GM10266 (cell line): Measurements from ENCODE around the gene PMPCB.

Experiments used
- DNase-seq: peaks from one replicate; pipeline ENCODE4 v3.0.0; 2012; ENCODE audit errors: extremely low spot score
- CTCF ChIP-seq: IDR thresholded peaks from 2 replicates; pipeline ENCODE4 v1.5.1; 2012; ENCODE audit warnings: mild to moderate bottlenecking, low read depth; ENCODE audit not compliant: control insufficient read depth, insufficient read depth; ENCODE audit errors: missing control alignments

Gene PMPCB

DNA sequence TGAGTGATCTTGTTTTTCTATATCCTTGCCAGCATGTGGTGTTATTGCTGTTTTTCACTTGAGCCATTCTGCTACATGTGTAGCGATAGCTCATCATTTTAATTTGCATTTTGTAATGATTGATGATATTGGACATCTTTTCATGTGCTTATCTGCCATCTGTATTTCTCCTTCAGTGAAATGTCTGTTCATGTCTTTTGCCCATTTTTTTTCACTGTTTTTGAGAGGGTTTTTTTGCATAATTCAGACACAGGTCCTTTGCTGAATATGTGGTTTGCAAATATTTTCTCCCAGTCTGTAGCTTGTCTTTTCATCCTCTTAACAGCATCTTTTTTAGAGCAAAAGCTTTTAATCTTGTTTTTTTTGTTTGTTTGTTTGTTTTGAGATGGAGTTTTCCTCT is 3.7 kb upstream of the PMPCB start:
- TF ChIP-seq CTCF, result no peak
- DNase-seq, result no peak

DNA sequence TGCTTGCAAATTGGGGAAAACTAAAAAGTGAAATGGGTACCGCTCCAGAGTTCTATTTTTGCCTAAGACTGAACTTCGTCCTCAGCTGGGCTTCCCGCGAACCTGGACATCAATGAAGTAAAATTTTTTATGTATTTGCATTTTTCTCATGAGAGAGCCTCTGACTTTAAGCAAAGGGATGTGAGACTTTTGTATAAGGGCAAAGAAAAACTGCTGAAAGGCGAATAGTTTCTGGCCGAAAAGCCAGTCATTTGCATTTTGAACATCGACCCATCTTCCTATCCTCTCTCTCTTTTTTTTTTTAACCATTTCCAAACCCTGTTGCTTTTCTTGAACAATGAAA is 573 bp downstream of the PMPCB start:
- no peak for DNase-seq
- no peak for TF ChIP-seq CTCF

GRCh38 chr7:103299660-103300059 is 2.4 kb downstream of the PMPCB start:
- no peak for DNase-seq
- no peak for TF ChIP-seq CTCF

- no peak for TF ChIP-seq CTCF
Measured at GRCh38 chr7:103301441-103301840, 4.2 kb downstream of the PMPCB start.

GRCh38 chr7:103307503-103308231 is 10.4 kb downstream of the PMPCB start:
- DNase-seq, result no peak
- no peak for TF ChIP-seq CTCF

More at GRCh38 chr7:103301441-103301840, 4.2 kb downstream of the PMPCB start:
- no peak for DNase-seq

DNA sequence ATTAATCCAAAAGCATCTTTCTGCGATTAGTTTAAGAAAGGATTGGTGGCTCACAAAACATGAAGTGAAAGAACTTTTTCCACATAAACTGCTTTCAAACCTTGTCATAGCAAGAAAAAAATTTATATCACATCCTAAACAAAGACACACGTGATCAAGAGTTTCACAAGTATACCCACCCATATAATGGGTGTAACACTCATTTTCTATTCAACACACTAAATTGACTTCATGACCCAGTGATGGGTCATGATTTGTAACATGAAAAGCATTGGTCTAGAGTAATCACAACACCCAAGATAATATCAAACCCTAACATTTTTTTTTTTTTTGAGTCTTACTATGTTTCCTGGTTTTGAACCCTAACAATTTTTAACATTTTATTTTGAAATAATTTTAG is 17.6 kb downstream of the PMPCB start:
- TF ChIP-seq CTCF, result no peak
- no peak for DNase-seq

GRCh38 chr7:103316380-103316941 is 19.2 kb downstream of the PMPCB start:
- DNase-seq, result no peak
- no peak for TF ChIP-seq CTCF
